NCI-H2107 treated with DMSO at 0.1 percent for 48 hours (cell line): ENCODE data around the gene WDR62.

Experiments
- DNase-seq: peaks from one replicate; lab custom pipeline; 2025; ENCODE audit not compliant: unreplicated experiment; lab: John Stamatoyannopoulos, UW

Gene WDR62

DNA sequence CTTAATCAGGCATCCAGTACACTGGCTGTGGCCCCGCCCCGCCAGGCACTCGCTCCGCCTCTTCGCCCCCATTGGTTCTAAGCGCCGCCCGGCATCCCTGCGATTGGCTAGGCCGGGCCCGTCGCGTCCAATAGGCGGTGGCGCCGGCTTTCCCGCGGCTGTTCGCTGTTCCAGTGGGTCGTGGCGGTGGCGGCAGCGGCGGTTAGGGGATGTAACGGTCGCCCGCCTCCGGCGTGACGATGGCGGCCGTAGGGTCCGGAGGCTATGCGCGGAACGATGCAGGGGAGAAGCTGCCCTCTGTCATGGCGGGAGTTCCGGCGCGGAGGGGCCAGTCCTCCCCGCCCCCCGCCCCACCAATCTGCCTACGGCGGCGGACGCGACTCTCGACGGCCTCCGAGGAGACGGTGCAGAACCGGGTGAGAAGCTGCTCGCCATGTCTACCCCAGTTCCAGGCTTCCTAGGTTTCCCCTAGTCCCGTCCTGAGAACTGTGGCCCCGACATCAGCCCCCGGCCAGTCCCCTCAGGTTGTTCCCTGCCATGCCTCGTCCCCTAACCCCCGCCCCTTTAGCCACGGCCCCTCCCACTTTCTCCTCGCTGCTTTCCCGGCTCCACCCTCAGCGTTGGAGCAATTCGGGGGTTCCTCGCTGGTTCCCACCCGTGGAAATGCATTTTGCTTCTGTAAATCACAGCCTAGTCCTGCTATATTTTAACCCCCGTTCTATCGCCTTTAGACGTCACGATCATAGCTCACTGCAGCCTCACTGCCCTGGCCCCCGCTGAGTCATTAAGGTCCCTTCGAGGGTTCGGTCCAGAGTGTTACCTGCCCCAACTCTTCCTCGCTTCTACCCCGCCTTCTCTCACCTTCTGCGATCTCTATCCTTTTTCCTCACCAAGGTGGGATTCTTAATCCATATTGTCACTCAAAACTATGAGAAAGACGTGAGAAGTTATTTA is at the start of gene WDR62:
Gene WDR62 (plus strand): TSS at position 165 of the 954 bp plus-strand sequence. CDS start 75 bp downstream, at position 240.
- peak; percentile 96 for DNase-seq

DNA sequence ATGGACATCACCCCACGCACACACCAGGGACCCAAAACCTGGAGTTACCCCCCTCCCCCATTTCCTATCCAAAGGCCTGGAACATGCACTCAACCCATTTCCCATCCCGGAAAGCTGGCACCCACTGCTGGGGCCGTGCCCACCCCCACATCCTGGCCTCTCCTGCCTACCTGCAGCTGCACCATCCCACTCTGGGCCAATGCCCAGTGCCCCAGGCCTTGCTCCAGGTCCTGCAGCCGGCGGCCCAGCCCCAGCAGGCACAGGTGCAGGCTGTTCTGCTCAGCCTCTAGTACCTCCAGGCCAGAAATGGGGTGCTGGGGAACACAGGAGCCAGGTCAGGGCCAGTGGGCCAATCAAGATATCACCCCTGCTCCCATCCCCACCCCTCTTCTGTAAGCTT is 47.7 kb upstream of the WDR62 start:
- no peak for DNase-seq

DNA sequence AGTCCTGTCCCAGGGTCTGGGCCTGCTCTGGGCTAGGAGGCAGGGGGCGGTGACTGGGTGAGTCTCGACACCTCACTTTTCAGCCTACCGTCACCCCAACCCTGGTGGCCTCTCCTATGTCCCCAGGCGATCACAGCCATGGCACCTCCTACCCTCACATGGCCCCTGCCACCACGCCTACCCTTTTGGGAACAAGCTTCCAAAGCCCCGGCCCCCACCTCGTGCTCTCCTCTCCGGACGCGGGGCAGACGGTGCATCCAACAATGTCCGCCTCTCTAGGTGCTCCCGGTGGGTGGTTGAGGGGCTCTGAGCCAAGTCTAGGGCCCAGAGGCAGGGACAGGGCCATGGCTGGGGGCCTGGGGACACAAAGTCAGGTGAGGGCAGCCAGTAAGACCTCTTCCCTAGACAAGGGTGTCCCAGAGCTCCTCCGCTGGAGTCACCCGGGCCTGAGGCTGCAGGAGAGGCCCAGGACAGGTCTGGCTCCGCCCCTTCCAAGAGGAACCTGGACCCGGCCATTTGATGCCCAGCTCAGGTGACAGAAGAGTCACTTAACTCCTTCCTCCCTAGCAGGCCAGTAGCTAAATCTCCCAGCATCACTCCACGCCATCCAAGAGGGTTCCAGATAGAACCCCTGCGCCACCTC is 46.2 kb upstream of the WDR62 start, which contains the start of gene SYNE4:
Gene SYNE4 (minus strand): TSS at position 478 of the 643 bp plus-strand sequence. CDS start 132 bp downstream, at position 346.
- peak; percentile 19 for DNase-seq

GRCh38 chr19:36009220-36009619 is 45.5 kb upstream of the WDR62 start:
- no peak for DNase-seq

DNA sequence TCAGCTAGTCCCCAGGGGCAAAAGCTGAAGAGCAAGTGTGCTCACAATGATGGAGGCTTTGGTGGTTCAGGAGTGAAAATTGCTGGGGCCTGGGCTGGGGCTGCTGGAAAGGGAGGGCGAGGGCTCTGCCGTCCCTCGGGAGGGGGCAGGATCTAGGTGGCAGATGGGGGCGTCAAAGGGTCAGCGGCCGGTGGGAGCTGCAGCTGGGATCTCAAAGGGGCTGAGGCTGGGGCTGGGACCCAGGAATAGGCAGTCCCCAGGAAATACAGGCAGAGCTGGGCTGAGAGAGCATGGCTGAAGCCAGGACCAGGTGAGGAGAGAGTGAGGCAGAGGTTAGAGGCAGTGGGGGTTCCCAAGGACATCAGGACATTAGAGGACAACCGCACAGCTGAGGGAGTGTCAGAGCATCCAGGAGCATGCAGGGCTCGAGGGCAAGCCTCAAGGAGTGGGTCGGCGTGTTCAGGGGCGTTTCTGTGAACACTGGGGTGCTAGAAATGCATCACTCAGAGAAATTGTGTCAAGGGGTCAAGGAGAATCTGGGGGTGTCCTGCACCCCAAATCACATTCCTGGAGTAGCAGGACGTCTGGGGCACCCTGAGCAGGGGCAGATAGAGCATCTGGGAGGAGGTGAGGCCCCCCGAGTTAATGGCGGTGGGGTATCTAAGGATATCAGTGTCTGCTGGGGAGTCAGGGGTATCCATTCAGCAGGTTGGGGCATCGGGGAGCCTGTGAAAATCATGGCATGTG is 44.9 kb upstream of the WDR62 start:
- no peak for DNase-seq

- DNase-seq = no peak
These were observed 44.3 kb upstream of the WDR62 start for GRCh38 chr19:36010402-36010801.

GRCh38 chr19:36013280-36014011 is 41.3 kb upstream of the WDR62 start:
- DNase-seq = no peak

DNA sequence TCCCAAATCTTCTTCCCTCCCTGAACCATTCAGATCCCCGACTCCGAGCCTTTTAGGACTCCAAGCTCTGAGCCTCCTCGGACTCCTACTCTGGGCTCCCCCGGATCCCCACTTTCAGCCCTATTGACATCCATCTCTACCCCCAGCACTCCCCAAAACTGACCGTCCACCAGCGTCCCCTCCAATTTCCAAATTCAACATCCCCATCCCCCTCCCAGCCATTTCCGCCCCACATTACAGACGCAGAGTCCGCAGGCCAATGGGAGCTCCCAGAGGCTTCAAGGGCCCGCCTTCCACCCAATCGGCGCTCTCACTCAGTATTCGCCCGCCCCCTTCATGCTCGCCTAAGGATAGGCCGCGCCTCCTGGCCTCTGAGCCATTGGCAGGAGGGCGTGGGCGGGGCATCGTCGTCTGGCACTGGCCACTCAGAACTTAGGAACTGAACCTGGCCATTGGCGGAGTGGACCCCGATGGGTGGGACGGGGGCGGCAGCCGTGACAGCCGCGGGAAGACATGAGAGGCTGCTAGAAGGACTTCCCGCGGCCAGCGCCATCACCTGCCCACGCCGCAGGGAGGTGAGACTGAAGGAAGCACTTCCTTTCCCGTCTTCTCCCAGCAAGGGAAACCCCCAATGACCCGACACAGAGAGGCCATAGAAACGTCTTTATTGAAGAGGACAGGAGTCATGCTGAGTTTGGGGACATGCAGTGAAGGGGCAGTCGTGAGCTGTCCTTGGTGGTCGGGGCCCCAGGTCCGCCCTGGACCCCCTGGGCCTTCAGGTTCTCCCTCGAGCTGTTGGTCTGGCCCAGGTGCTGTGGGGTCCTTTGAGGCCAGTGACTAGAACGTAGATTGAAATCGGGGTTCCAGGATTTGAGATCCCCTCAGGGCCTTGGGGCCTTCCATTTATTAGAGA is 40.4 kb upstream of the WDR62 start, which contains the start of gene ALKBH6:
Gene ALKBH6 (minus strand): TSS at position 202 of the 913 bp plus-strand sequence. CDS start 816 bp downstream, outside the sequence.
- DNase-seq = peak; percentile 95

DNA sequence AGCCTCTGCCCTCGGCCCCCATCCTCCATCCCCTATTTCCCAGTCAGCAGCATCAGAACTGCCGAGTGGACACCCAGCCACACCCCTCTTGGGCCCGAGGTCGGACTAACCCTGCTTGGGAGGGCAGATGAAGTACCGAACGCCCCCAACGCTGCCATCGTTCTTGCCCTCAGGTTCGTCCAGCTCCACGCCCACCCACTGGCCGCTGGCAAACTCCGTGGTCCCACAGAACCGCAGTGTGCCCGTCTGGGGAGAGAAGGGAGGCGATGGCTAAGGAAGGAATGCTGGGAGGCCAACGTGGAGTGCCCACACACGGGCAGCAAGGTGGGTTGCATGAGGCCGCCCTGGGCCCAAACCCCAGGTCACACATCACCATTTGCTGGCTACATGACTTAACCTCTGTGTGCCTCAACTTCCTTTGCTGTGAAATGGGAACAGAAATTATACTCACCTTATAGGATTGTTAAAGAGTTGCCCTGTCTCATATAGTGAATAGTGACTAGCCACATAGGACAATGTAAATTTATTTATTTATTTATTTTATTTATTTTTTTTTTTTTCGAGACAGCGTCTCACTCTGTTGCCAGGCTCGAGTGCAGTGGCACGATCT is 35.5 kb upstream of the WDR62 start:
- DNase-seq = no peak

DNA sequence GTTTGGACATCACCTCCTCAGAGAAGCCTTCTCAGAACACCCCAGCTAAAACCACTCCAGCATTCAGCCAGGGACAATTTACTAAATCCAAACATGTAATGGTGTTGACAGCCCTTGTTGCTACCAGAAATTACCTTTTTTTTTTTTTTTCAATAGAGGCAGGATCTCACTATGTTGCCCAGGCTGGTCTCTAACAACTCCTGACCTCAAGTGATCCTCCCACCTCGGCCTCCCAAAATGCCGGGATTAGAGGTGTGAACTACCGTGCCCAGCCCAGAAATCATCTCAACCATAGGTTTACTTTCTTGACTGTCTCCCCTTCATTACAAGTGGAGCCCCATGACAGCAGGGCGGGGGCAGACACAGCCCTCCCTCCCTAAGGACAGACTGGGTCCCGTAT is 31.3 kb upstream of the WDR62 start:
- DNase-seq = no peak

- DNase-seq = no peak
These were observed 29.2 kb upstream of the WDR62 start for GRCh38 chr19:36025541-36025940.

GRCh38 chr19:36026091-36026876 is 28.4 kb upstream of the WDR62 start:
- no peak for DNase-seq

DNA sequence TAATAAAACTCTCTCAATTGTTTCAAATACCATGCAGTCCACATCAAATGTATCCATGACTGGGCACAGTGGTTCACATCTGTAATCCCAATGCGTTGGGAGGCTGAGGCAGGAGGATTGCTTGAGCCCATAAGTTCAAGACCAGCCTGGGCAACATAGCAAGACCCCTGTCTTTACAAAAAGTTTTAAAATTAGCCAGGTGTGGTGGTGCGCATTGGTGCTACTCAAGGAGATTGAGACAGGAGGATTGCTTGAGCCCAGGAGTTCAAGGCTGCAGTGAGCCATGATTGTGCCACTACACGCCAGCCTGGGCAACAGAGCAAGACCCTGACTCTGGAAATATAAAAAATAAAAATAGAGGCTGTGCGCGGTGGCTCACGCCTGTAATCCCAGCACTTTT is 27.0 kb upstream of the WDR62 start:
- DNase-seq = no peak

GRCh38 chr19:36028313-36029041 is 26.2 kb upstream of the WDR62 start:
- DNase-seq = no peak

DNA sequence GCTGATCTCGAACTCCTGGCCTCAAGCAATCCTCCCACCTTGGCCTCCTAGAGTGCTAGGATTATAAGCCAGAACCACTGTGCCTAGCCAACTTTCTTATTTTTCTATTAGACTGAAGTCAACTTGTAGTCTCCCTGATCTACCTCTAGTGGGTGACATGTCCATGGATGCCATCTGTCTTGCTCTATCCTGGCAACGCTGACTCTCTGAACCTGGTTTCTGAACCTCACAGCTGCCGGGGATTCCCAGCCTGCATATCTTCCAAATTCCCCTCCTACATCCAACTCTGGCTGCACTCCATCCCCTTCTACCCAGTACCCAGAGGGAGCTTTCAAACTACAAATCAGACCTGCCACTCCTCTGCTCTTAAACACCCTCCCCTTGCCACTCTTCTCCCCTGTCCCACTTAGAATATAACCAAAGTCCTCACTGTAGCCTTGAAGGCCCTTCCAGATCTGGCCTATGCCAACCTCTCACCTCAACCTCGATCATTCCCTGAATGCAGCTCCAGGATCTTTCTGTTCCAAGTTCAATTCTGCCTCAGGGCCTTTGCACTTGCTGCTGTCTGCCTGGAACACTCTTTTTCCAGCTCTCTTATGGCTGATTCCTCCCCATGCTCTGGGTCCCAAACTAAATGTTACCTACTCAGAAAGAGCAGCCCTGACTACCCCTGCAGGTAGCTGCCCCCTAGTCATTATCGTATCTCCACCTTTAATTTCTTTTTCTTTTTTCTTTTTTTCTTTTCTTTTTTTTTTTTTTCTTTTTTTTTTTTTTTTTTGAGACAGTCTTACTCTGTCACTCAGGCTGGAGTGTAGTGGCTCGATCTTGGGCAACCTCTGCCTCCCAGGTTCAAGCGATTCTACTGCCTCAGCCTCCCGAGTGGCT is 24.2 kb upstream of the WDR62 start:
- no peak for DNase-seq

DNA sequence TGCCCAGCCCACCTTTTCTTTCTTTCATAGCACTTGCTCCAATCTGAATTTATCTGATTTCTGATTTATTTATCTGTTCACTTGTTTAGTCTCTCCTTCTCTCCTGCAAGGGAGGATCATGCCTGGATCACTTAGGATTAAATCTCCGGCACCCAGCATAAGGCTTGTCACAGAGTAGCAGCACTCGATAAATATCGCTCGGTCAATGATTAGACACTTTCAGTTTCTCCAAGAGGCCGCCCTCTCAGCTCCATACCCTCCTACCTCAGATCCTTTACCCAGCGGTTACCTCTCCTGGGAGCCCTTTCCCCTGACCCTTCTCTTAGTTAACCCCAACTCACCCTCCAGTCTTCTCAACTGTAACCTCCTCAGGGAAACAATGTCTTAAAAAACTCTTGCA is 23.4 kb upstream of the WDR62 start:
- no peak for DNase-seq
